Activated naive CD8-positive, alpha-beta T cell treated with anti-CD3 and anti-CD28 coated beads, Interleukin-2, amount 50 U/mL, for 16 hours (primary cell): Measurements from ENCODE around the gene MBP.

Experiments
- DNase-seq: peaks from one replicate; pipeline ENCODE4 v3.0.0-alpha.2; 2020; ENCODE audit warnings: low read depth, low spot score

Gene MBP

GRCh38 chr18:77100751-77101355 lies 31.7 kb downstream of the MBP start:
- no peak for DNase-seq

GRCh38 chr18:77099485-77100370 lies 32.9 kb downstream of the MBP start:
- no peak for DNase-seq

- no peak for DNase-seq
These were observed 33.9 kb downstream of the MBP start for GRCh38 chr18:77098538-77099174.

- DNase-seq = no peak
These were observed 34.6 kb downstream of the MBP start for GRCh38 chr18:77098029-77098428.

GRCh38 chr18:77096936-77097886 lies 35.4 kb downstream of the MBP start:
- no peak for DNase-seq

GRCh38 chr18:77095391-77096371 lies 36.9 kb downstream of the MBP start:
- DNase-seq = no peak

GRCh38 chr18:77093586-77093985 lies 39.0 kb downstream of the MBP start:
- no peak for DNase-seq

GRCh38 chr18:77093067-77093430 lies 39.5 kb downstream of the MBP start:
- DNase-seq = no peak

GRCh38 chr18:77092104-77093066 lies 40.2 kb downstream of the MBP start:
- no peak for DNase-seq

- no peak for DNase-seq
These were observed 41.2 kb downstream of the MBP start for GRCh38 chr18:77091366-77091765.

- no peak for DNase-seq
These were observed 41.9 kb downstream of the MBP start for GRCh38 chr18:77090546-77091174.

- DNase-seq = no peak
These were observed 42.8 kb downstream of the MBP start for GRCh38 chr18:77089723-77090285.

- DNase-seq = no peak
These were observed 43.4 kb downstream of the MBP start for GRCh38 chr18:77088963-77089722.

GRCh38 chr18:77087393-77088141 lies 45.0 kb downstream of the MBP start:
- no peak for DNase-seq

GRCh38 chr18:77086656-77087392 lies 45.8 kb downstream of the MBP start:
- DNase-seq = no peak

GRCh38 chr18:77086034-77086433 lies 46.5 kb downstream of the MBP start:
- DNase-seq = no peak
